LHCN-M2 (cell line): Measurements from ENCODE around the gene NPHP4. TPM values are rescaled to one million over a fixed set of nuclear protein-coding genes. Genes with fewer than 3 reads are reported as not detected.
"Not testable (repeated sequence)": the region's sequence is repeated elsewhere in the genome, so short reads cannot be mapped to it uniquely, and the experiment has no call there.

ENCODE experiments used
- DNase-seq: peaks from one replicate; pipeline ENCODE4 v3.0.0-alpha.2; 2012; ENCODE audit warnings: low read depth
- total RNA-seq: library from RNA; depleted of rRNA; stranded (reverse); fragments of >200 nt; gene quantifications from 2 replicates; pipeline ENCODE4 v1.2.3, GENCODE V29; 2014

Gene NPHP4
- total RNA-seq, 1 experiment from 2014 or later, result 4.7 TPM

DNA sequence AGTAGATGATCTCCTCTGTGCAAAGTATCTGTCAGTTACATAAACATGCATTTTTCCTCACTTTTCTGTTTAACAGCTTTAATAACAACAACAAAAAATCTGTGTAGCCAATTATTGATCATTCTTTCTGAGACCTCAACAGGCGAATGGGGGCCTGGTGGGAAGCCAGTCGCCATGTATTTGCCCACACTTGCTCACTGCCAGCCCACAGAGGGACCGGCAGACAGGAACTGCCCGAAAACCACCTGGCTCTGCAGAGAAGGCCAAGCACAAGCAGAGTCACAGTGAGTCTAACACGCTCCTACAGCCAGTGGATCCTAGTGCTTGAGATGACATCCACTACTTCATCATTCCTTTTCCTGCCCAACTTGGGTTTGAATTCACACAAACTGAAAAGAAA lies 56.1 kb downstream of the NPHP4 start:
- DNase-seq, result no peak

DNA sequence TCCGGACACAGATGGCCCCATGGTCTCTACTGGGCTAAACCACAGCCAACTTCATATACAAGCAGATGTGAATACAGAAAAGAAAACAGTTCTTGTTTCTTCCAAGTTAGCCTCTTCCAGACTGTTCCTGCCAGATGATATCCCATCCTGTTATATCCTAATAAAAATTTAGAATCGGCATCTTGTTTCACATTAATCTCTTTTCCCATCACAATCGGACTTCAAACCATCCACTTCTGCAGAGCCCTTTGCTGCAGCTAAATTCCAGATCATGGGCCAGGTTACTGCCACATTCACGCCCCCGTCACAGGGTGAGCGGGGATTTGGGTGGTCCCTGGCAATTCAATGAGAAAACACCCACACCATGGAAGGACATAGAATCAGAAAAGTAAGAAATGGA lies 57.2 kb downstream of the NPHP4 start:
- no peak for DNase-seq

DNA sequence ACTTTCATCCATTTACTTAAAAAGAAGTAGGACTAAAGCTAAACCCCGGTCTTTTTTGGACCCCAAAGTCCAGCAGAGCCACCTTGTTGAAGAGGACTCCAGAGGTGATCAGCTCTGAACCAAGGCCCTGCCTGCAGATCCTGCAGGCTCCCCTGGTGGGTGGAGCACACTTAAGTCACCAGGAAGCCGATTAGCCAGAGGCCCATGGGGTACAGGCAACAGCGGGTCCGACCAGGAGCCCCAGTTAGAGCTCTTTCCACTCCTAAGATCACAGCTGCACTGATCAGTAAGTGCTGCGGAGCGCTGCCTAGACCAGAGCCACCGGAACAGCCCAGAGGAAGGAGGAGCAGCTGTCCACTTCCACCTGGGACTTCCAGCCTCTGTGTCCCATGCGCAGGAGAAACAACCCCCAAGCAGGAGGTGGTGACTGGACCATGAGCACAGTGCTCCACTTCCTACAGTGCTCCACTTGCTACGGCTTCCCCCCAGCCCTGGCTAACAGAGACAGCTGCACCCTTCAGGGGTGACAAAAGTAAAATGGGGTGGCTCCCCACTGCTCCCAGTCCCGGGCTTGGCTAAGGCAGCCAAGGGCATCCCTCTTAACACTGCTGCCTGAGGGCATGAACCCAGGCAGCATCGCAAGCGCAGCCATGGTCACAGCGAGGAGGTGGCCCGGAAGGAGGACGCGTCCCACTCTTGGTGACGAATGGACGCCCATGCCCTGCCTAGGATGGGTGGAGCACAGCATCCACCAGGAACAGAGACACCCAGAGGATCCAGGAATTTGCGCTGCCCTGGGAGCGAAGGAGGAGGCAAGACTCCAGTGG lies 58.0 kb downstream of the NPHP4 start:
- no peak for DNase-seq

DNA sequence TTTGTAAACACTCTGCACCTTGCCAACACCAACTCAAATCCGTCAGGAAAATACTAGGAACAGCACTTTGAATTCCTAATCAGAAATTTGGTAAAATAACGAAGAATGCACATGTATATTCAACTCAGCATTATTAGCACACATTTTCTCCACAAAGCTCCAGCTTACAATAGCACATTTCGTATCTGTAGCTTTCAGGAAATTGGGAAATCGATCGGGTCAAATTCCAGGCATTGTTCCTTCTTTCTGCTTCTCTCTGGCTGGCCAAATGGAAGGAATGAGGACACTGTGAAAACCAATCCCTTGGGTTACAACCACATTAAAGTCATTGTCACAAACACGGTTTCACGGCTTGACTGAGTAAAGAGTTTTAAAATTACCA lies 58.6 kb downstream of the NPHP4 start:
- no peak for DNase-seq

DNA sequence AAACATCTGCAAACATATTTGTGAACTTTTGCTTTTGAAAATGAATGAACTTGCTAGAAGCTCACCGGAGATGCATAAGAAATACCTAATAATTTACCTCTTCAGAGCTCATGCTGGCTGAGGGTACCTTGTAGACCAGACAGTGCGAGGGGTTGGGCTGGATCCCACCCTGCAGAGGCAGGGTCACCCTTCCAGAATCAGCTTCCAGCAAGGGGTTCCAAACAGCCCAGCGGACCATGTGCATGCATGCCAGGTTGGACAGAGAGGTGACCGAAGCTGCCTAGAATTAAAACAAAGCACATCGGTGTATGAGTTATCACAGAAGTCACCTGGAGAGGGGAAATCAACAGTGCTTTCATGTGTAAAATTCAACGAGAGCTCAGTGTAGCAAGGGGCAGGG lies 59.2 kb downstream of the NPHP4 start:
- no peak for DNase-seq

DNA sequence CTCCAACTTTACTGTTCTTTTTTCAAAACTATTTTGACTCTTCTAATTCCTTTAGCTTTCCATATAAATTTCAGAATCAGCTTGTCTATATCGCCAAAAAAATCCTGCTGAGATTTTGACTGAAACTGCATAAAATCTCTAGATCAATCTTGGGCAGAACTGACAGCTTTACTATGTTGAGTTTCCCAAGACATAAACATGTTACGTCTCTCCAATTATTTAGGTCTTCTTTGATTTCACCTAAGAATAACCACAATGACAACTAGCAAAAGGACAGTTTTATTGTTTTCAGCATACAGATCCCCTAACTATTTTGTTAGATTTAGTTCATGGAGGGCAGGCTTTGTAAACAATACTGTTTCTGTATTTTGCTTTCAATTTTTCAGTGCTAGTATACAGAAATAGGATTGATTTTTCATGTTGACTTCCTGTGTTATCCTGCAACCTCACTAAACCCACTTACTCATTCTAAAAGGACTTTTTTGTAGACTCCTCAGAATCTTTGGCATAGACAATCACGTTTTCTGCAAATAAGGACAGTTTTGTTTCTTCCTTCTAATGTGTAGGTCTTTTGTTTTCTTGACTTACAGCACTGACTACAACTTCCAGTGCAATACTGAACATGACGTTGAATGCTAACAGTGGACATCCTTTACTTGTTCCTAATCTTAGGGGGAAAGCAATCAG lies 63.4 kb downstream of the NPHP4 start:
- DNase-seq, result no peak

DNA sequence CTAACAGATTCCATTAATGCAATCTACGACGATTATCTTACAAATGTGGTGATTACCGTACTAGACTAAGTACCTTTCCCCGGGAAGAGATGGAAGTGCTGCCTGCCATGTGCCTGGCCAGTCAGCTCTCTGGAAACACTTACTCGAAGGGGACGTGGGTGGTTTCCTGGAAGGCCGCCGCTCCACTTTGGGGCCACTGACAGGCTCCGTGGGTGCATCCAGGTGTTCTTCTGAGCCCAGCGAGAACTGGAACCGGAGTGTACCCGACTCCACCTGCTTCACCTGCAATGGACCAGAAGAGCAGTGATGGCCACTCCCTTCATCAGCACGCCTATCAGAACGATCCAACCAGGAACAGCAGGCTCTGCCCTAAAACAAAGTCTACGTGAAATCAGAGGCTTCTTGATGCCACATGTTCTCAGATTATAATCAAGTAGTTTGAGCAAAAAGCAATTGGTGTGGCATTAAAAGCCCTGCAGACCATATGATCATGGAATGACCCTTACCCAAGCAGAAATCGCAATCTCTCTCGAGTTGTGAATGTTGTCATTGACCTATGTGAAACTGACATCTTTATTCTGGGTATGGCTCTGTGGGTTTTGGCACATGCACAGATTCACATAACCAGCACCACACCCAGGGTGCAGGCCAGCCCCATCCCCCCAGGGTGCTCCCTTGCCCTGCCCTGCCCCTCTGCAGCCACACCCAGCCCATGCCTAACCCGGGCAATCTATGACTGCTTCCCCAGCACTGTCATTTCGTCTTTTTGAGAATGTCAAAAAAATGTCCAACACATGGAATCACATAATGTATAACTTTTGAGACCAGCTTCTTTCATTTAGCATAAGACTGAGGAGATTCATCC lies 64.5 kb downstream of the NPHP4 start:
- DNase-seq, result no peak

DNA sequence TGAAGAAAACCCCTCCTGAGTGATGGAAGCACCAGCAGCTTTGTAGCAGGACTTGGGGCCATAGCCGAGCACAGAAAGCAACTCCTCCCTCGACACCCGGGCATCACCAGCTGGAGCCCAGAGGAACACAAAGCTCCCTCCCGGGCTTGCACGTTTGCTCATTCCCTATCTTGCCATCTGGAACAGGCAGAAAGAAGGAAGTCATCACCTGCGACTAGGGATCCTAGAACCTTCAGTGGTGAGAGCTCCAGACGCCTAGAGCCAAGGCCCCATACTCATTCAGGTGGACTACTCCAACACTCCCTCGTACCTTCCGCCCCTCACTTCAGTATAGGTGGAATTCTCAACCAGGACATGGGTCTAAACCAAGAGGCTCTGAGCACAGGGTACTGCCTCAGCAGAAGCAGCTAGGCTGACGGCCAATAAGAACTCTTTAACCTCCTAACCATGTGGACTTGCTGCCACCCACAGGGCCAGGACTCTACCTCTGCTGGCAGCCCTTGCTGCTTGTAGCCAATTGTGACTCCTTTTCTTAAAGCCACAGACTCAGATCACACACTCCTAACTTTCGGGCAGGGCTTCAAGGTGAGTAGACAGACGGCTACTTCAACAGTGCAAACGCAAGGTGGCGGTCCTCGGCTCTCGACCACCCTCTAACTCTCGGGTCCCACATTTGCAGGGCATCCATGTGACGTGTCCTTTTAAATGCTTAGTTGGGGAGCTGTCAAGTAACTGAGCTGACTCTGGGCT lies 65.4 kb downstream of the NPHP4 start:
- DNase-seq, result no peak

DNA sequence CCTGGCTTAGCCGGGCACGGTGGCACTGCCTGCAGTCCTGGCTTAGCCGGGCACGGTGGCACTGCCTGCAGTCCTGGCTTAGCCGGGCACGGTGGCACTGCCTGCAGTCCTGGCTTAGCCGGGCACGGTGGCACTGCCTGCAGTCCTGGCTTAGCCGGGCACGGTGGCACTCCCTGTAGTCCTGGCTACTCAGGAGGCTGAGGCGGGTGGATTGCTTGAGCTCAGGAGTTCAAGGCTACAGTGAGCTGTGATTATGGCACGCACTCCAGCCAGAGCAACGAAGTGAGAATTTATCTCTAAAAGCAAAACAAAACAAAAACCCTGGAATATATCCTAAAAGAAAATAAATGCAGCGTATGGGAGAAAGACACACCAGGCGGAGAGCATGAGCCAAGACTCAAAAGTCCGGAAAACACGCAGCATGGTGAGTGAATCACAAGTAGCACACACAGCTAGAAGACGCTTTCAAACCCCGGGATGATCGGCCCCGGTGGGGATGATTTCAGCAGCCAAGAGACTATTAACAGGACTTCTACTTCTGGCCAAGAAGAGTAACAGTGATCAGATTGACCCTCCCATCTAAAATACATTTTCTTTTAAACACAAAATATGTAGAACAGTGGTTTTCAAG lies 69.4 kb downstream of the NPHP4 start:
- DNase-seq, result not testable (repeated sequence)

DNA sequence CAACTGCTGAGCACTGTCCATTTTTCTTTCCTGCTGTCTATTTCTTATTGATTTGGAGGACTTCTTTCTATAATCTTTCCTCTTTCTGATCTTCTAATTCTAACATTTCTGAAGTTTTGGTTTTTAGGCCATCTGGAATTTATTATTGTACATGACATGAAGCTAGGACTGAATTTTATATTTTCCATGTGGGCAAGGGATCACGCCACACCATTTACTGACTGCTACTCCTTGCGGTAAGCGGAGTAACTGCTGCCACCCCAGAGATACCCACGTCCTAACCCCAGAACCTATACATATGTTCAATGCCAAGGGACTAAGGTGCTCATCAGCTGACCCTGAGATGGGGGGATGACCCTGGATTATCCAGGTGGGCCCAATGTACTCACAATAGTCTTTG lies 70.6 kb downstream of the NPHP4 start:
- no peak for DNase-seq

DNA sequence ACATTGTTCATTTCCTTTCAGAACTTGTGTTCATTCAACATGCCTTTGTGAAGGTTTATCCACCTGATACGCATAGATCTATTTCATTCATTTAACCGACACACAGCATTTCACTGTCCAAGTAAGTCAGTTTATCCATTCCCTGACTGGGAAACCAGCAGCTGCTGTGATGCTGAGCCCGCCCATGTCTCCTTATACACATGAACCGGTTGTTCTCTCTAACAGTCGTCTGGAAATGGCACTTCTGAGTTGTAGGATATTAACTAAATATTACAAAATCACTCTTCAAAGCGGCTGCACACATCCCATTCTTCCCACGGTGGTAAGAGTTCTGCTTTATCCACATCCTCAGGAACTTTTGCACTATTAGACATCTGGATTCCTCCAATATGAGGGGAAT lies 71.1 kb downstream of the NPHP4 start:
- DNase-seq, result no peak

DNA sequence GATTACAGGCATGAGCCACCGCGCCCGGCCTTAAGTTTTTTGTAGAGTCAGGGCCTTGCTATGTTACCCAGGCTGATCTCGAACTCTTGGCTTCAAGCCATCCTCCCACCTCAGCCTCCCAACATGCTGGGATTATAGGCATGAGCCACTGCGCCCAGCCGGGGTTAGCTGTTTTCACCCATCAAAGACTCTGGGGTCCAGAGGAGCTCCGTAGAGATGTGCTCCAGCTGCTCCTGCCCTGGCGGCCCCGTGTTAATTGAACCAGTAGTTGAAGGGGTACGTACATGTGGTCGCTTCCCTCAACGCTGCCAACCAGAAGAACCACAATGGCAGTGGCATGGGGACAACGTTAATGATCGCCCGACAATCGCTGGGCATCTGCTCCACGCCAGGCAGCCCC lies 72.0 kb downstream of the NPHP4 start:
- no peak for DNase-seq

DNA sequence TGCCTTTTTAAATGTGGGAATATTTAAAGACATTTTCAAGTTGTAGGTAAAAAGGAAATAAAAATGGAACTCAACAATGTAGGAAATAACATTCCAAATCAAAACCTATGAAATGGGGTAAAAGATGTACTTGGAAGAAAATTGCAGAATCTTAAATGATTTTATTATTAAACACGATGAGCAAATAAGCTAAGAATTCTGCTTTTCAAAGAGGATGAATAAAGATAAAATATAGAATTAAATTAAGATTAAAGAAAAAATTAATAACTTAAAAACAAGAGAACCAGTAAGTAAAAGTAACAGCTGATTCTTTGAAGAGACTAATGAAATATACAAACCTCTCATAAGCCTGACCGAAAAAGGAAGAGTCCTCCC lies 74.0 kb downstream of the NPHP4 start:
- no peak for DNase-seq

DNA sequence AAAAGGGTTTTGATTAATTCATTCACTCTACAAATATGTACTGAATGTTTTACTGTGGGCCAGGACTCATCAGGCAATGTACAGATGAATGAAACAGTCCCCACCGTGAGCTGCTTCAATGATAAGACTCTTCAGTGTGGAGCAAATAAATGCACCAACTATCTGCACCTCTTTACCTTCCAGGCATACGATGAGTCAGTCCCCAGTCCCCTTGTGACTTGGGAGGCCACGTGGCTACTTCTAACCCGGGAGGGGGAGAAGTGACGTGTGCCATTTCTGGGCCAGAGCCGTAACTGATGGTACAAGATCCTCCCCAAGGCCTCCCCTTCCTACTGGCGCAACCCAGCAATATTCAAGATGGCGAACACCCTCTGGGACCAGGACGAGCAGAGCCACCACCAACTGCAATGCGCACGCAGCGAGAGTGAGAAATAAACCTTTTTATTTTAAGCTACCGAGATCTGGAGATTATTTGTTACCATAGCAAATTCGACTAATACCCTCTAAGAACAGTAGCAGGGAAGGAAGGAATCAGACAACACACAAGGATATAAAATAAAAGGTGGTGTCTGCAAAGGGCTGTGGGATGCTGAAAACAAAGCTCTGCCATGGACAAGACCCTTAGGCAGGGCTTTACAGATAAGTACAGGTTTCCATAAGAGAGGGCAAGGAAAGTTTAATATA lies 74.5 kb downstream of the NPHP4 start:
- no peak for DNase-seq

DNA sequence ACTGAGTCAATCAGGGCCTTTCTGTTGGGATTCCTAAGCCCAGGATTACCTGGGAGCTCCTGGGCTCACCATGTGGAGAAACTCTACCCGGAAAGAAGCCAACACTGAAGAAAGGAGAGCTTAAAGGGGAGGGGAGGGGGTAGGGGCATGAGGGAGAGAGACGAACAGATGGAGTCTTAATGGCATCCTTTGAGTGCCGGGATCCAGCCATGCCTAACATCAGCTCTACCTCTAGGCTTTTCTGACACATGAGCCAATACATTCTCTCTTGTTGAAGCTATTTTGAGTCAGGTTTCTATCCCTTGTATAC lies 75.0 kb downstream of the NPHP4 start:
- DNase-seq, result no peak

DNA sequence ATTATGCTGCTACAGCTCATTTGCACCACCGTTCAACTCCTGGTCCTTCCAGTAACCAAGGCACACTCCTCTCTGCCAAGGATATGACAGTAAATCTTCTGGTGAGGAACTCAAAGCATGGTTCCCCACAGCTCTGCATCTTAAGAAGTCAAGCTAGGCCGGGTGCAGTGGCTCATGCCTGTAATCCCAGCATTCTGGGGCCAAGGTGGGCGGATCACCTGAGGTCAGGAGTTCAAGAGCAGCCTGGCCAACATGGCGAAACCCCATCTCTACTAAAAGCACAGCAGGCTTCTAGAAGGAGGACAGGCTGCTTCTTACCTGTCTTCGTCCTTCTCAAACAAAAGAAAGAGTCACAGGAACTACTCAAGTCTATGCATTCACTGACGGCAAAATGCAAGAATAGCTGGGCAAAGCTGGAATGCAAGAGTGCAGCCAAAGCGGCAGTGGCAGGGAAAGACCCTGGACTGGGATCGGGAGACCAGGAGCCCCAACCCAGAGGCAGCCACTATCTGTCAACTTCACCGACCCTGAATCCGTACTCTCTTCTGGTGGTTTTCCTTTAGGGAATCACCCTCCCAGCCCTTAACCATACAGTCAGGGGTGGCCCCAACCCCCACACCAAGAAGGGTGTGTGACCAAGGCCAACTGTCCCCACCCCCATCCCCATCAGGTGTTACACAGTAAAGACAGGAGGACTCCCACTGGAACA lies 75.5 kb downstream of the NPHP4 start:
- DNase-seq, result no peak

DNA sequence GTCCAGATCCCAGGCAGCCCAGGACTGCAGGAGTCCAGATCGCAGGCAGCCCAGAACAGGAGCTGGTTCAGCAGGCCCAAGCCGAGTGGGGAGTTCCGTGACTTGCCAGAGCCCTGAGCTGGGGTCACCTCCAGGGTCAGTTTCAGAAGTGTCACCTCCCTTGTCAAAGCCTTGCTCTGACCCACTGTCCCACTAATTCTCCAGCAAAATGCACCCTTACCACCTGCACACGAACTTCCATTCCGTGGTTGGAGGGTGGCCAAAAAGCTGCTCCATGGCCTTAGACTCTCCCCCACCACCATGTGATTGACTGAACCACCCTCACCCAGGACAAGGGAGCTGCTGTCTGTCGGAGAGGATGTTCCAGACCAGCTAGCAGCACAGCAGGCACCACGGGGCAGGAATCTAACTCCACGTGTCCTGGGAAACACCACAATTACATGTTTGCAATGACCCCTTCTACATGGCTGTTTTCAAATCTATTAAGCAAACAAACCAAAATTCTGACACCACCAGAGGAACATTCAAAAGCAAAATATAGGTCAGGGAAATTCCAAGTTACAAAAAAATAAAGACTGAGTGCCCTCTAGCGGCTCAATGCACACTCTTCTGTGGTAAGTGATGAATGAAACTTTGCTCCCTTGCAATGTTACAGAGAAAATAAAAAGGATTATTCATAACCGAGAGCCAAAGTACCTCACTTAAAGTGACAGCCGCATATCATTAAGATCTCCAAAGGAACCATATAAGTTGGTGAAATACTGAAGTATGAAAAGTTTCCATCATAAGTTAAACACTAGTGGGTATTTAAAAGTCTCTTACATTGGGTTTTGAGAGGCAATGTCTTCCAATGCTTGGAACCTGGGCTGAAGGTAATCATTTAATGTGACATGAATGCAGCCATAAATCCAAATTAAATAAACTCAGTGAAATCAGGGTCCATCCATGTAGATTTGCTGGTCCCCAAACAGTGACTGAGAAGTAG lies 76.3 kb downstream of the NPHP4 start:
- peak; percentile 62 for DNase-seq

DNA sequence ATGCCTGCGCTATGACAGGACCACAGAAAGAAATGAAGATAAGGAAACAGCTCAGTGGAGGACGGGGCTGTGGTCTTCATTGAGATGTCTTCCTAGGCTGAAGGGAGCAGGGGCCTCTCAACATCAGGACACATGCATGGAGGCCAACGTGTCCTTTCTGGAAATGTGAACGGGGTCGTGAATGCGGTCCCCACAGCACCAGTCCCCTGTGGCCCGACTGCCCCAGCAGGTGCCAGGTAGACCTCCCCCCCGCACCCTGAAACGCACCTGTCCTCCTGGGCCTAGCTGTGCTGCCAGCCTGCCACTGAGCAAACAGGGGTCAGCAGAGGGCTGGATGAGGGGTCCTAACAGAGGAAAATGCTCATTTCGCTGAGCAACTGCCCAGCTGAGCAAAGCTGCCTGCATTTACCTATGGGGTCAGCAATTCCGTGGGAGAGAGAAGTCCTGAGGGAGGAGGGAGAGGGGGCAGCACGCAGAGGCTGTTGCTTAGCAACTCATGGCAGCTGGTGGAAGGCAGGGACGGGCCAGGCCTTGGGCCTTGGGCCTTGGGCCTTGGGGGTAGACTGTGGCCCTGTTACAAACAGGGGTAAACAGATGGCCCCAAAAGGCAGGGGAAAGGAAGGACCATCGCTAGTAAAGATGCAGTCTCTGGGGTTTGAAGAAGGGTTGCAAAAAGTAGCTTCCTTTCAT lies 77.4 kb downstream of the NPHP4 start:
- DNase-seq, result no peak
